HG03064 (cell line): ENCODE measurements around the gene GRIN3A.

Experiments
- ATAC-seq: cut with Tn5 transposase; IDR thresholded peaks from one replicate; pipeline ENCODE4 v1.9.1; 2021; ENCODE audit warnings: low read depth; ENCODE audit not compliant: unreplicated experiment

Gene GRIN3A

DNA sequence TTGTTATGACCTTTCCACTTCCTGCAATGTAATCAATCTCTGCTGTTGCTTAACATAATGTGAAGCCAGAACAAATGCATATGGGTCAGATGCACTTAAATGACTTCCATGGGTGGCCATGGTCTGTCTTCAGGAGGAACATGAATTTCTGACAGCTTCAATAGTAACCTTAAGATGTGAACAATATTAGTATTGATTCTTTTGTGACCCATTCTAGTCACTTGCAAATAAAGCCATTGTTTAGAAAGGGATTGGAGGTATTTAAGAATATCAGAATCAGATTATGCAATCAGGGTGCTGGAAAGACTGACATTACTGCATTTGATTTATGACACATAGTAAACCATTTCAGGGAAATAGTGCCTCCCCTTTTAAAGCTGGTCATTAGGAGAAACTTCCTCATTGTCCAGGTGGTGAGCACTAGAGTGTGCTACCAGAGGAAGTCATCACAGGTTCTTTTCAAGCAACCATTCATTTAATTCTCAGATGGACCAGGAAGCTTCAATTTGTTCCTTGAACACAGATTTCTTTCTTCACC, 32.1 kb downstream of the GRIN3A start:
- ATAC-seq: no peak

DNA sequence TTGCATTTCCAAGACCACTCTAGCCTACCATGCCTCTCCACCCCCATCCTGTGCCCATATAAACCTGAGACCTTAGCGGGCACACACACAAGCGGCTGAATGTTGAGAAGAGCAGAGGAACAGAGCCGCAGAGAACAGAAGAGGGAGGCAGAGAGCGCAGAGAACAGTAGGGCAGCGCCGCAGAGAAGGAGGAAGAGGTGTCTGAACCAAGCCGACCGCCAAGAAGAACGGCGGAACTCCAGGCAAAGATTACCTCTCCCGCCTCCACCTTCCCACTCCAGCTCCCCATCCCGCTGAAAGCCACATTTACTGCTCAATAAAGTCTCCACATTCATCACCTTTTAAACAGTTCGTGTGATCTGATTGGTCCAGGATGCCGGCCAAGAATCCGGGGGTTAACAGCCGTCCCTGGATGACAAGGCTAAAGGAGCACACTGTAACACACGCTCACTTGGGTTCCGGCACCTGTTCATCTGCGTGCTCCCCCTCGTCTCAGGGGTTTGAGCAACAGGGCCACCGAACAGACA, 33.2 kb downstream of the GRIN3A start:
- peak; percentile 82 for ATAC-seq

DNA sequence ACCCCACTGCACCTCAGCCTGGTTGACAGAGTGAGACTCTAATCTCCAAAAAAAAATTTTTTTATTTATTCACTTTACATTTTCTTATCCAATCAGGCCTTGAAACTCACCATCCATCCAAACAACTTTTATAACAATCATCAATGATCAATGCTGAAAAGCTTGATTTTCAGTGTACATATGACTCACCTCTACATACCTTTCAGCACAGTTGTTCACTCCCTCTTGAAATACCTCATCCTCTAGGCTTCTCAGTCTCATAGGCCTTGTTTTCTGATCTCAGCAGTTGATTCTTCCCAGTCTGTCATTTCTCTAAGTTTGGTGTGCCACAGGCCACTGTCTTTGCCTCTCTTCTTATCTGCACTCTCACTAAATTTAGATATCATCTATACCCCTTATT, 36.2 kb downstream of the GRIN3A start:
- no peak for ATAC-seq

DNA sequence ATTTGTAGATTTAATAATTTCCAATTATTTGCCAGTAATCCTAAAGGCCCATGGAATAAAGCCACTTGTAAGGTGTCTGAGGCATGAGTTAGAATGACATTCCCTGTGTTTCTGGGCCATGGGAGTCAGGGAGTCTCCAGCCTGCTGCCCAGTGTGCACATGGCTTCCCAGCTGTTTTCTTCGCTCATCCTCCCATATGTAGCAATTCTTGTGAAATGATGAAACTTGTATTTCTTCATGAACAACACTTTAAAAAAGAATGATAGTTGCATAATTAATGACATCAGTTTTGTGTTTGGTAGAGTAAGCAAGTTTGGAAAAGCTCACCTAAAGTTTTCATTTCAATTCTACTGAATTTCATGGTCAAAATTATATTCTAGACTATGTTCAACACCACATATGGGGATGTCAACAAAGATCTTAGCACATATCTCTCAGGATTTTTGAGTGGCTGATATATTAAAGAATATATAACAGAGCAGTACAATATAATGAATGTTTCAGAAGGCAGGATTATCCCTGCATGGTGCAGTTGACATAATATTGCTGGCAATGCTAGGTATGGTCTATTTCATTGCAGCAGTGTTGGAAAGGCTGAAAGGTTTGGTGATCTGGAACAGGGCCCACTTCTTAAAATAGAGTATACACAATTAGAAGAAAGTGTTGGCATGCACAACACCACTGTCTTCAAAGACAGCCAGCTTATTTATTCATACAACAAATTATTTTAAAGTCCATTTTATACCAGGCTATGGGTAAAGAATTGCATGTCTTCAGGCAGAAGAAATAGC, 44.7 kb downstream of the GRIN3A start:
- no peak for ATAC-seq

DNA sequence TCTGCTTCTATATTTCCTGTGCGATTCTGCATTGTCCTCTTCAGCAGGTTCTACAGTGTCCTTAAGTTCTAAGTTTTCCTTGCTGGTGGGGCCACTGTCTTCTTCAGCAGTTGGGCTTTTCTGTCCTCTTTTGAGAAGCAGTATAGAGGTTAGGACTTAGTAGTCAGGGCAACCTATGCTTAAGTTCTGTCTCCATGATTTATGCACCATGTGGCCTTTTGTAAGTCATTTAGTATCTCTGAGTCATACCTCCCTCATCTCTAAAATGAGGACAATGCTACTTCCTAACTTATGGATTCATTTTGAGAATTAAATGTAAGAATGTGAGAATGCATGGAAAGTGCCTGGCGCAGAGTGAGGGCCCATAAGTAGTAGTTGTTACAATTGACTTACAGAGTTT, 46.8 kb downstream of the GRIN3A start:
- ATAC-seq: no peak

DNA sequence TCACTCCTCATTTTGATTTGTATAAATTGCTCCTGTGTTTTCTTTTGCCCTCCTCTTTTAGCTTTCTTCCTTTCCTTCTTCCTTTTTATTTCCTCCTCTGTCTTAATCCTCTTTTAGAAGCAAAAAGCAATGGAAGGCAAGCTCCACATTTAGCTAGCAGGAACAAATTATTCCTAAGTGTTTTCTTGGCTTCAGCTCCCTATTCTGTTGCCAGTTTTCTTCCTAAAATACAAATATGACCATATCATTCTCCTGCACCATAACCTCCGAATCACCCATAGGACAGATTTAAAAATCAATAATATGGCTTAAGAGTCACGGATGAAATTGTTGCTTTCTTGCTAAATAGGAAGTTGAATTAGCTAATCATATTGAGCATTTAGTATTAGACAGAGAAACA, 49.4 kb downstream of the GRIN3A start:
- no peak for ATAC-seq

DNA sequence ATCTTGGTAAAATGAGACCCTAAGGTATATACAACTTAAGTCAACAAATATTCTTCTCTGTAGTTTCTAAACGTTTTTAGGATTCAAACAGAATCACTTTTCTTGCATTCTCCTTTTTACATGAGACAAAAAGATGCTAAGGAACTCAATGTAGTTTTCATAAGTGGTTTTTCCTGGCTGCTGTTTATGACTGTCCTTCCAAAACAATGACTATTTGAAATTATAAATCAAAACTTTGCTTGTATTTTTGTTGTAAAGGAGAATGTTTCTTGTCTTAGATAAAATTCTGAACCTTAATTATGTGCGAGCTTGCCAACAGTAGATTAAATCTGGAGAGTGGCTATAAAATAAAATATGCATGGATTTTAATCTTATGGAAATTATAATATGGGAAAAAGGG, 53.8 kb downstream of the GRIN3A start:
- no peak for ATAC-seq

DNA sequence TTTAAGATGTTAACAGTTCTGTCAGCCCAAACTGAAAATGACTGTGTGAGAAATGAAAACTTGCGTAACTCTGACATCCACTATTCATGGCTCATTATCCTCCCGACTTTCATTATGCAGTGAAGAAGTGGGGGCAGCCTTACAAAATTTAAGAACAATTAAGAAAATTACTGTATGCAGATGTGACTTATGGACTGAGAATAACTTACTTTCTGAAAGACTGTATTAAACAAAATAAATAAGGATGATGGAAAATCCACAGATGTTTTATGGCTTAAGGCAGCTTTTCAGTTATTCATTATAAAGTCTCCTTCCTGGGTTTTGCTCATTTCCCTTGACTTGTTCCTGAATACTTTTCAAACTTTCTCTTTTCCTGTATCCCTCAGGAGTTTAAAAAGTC, 55.2 kb downstream of the GRIN3A start:
- ATAC-seq: no peak

DNA sequence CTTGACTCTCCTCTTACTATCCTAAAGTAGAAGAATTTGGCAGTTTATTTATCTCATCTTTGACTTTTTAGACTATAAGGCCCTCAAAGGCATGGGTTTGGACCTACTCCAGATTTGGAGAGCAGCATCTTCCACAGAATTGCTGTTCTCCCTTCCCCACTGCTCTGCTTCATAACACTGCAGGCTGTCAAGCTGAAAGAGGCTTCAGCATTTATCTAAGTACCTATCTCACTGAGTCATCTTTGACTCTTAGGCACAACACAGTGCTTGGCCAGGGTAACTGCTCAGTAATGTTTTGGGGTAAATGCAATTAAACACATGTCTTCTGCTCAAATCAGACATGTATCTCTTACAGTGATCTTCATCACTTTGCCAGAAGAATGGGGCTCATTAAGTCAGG, 60.6 kb downstream of the GRIN3A start:
- no peak for ATAC-seq

DNA sequence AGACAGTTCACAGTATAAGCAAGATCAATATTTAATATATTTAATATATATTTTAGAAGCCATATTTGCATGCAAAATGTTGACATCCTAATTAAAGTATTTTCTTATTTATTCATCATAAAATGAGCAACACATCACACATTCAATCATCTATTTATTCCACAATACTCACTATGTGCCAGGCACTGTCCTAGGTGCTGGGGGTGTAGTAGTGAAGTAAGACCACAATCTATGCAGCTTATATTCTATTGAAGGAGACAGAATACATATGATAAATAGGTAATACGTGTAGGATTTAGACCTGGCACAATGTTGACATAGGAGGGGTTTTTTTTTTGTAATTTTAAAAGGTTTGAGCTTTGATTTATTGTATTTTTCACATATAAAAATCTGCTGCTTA, 63.1 kb downstream of the GRIN3A start:
- ATAC-seq: no peak

DNA sequence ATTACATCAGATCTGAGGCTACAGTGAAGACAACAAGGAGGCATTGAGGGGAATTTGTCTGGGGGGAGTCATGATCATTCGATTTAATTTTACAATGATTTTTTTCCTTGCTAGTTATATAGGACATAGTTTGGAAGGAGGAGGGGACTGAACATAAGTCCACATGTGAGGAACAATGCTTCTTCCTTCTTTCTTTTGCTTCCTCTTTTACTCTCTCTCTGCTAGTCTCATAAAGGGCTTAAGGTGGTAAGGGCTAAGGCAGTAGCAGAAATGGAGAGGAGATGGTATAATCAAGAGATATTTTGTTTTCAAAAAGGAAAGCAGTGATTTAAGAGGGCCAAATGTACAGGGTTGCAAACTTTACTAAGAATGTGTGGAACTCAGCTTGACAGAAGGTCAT, 64.3 kb downstream of the GRIN3A start:
- ATAC-seq: no peak

DNA sequence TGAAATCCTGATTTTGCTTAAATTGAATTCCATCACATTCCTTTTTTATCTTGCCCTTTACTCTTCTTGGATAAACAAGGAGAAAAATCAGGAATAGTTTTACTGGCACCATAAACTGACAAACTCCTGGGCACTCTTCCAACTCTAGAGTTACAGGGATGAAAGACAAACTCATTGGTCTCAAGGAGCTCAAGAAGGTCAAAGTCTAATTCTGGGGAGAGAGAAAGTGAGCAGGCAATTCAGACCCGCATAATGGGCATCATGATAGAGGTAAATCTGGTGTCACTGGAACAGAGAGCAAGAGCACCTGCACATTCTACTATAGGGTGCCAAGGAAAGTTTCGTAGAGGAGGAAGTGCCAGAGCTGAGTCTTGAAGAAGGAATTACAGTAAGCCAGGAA, 64.8 kb downstream of the GRIN3A start:
- ATAC-seq: no peak

DNA sequence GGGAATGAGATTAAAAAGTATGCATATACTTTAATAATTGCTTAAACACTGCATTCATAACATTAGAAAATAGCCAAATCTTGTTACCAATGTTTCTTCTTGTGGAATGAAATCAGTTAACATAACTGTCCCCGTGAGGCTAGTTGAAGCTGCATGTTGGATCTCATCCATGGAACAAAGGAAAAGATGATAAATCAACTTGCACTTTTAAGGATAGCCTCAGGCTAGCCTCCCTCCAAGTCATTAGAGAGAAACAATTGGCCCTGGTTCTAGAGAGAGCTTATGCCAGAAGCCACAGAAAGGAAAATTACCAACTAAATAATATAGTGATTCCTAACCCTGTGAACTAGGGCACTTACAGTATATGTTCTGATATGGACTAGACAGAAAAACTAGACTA, 66.9 kb downstream of the GRIN3A start:
- no peak for ATAC-seq

DNA sequence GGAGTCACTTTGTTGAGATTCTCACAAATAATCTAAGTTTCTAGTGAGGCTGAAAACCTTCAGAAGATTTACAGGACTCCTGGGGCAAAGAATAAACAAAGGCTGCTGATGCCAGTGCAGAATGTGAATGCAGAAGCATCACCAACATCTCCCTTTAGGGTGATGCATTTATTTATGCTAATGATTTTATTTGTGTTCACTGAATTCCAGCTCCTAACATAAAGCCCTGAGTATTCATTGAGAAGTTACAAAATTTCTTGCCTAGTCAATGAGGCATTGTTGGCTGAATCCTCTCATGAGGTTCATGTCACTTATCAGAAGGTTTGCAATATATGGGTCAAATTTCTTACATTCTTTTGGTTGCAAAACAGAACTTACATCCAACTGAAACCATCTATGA, 70.0 kb downstream of the GRIN3A start:
- ATAC-seq: no peak

DNA sequence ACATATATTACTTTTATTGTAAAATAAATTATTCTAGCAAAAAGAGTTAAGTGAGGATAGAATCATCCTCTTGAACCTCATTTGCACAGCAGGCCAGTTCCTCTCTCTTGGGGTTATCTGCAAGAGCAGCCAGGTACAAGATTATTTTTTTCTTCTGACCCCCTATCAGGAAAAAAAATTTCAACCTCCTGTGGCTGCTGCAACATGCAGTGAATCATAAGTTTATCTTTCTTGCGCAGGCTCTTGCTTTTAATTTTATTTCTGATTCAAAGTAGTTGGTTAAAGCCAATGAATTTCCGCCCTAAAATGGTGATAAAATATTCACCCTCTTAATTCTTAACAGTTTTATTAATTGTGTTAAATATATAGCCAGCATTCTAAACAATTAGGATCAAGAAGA, 74.0 kb downstream of the GRIN3A start:
- no peak for ATAC-seq

DNA sequence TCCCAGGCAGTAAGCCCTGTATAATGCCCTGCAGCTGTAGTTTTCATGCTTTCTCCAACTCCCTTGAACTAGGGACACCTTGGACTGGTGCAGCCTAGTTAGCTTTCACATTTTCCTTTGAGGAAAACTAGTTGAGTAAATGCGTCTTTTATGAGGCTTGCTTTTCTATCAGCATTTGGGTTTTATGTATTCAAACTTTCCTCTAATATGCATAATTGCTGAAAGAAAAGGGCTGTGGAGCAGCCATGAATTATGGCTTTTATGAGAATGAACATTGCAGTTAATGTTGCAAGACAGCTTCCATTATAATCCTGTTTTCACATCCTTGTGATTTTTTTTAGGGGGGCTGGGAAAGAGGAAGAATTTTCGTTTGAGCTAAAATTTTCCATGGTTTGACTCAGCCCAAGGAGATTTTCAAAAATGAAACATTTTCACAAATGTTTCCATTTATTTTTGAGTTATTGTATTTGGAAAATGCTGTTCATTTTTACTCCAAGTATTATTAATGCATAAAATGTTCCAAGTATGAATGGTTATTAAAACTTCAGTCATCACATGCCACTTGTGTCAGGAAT, 85.8 kb downstream of the GRIN3A start:
- no peak for ATAC-seq

DNA sequence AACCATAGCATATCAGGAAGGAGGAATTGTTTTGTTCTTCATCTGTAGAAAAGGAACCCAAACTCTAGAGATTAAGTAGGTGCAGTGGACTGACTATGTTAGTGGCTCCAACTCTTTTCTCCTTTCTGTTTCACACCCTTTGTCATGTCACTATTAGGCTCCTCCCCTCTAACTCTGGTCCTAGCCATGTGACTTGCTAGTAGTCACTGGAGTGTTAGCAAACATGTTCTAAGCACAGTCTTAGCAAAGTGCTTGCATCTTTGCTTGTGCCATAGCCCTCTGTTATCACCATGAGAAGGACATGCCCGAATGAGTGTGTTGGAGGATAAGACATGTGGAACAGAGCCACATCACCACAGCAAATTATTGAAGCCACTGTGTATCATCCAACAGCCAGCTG, 88.3 kb downstream of the GRIN3A start:
- no peak for ATAC-seq

DNA sequence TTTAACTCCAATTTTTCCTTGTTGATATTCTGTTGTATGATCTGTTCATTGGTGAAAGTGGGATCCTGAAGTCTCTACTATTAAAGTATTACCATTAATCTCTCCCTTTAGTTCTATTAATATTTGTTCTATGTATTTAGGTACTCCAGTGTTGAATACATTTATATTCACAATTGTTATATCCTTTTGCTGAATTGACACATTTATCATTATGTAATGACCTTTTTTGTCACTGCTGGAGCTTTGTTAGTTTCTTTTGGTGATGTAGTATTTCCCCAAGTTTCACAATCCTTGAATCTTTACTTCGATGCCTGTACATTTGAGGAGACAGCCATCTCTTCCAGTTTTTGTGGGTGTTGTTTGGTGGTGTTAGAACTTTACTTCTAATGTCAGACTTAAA, 90.0 kb downstream of the GRIN3A start:
- no peak for ATAC-seq

DNA sequence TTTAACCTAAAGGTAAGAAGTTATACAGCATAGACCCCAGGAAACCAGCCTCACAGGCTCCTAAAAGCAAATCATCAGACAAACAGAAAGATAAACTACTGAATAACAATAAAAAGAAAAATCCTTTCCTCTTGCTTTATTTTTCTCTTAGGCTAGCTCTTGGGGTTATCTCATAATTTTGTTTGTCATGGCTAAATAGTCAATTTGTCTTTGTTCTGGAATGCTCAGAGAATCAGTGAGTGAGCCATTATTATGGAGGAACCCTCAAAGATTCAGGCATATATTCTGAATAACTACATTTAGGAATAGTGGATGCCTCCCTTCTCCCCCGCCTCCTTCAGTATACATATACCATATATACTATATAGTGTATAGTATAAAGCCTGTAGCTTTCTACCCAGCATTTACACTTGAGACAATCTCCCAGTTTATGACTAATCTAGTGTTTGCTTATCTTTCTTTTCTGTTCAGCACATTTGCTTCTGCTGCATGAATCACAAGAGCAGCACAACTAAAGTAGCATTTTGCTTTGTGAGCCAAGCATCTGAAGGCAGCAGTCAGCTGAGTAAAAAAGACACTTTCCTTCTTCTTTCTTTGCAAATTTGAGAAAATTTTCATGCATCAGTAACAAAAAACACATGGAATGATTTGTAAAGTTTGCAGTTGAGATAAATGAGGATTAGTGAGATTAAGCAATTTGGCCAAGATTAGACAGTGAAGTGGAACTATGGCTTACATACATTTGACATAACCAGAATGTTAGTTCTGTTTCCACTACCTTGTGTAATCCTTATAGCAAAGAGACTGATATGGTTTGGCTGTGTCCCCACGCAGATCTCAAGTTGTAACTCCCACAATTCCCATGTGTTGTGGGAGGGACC, 98.4 kb downstream of the GRIN3A start:
- ATAC-seq: no peak

DNA sequence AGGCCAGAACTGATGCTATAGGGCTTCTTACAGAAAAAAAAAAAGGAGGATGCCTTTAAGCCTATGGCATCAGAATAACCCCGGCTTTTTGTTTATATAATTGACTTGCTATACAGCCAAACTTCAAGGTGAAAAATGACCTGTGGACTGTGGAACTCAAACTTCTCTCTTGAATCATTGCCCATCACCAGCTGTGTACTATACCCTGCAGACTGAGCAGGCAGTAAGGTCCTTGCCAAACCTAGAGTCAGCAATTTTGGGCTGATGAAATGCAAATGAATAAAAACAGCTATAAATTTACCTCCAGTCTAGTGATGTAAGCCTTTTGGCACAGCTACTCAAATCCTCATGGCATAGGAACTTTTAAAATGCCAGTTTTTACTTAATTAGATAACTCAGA, 99.1 kb downstream of the GRIN3A start:
- no peak for ATAC-seq

DNA sequence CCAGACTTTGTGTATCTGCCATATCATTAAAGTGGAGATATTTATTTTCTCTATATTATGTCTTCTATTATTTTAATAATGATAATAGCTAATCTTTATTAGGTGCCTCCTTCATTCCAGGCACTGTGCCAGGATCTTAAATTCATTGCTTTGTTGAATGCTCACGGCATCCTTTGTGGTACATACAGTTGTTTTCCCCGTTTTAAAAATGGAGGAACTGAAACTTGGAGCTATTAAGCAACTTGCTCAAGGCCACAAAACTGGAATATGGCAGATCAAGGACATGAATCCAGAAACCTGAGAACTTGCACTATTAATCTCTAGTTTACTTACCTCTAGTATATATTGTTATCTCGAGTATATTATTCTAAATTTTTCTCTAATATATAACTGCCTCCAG, 102.2 kb downstream of the GRIN3A start:
- ATAC-seq: no peak
